ENCODE results near the gene EEIG1.
A peak's percentile ranks its signal among the peaks of the same experiment; 100 is the strongest.

Gene EEIG1

GRCh38 chr9:128011071-128011817 is 30.5 kb upstream of the EEIG1 start:
- no peaks in the 10 kb centered on the region for H3K36me3 Mint-ChIP-seq (ENCODE audit: low read depth)
- peaks cover 22% of the 10 kb centered on the region for H3K4me1 Mint-ChIP-seq
- H3K27ac Mint-ChIP-seq = peak overlapping the region in 2 of 3 experiments; percentile 4 to 47
- peaks cover 7% of the 10 kb centered on the region for H3K9me3 Mint-ChIP-seq
- H3K4me3 Mint-ChIP-seq = no peak overlapping the region
- no peak for TF ChIP-seq CTCF (IDR thresholded peaks at IDR 0.05; ENCODE audit: unreplicated experiment in 3 of 3)
- H3K27me3 Mint-ChIP-seq (ENCODE audit: low read depth) = peaks cover 9% of the 10 kb centered on the region

- Mint-ChIP-seq H3K9me3 (peaks cover 7% of the 10 kb centered on the region), H3K4me1 (peaks cover 26% of the 10 kb centered on the region), H3K4me3 (no peak overlapping the region), H3K27ac (peak overlapping the region in 1 of 3 experiments; percentile 78), H3K36me3 (ENCODE audit: low read depth) (no peaks in the 10 kb centered on the region), H3K27me3 (ENCODE audit: low read depth) (peaks cover 8% of the 10 kb centered on the region)
- TF ChIP-seq CTCF (IDR thresholded peaks at IDR 0.05; ENCODE audit: unreplicated experiment in 3 of 3) = no peak
Observed at GRCh38 chr9:128009639-128010038, 28.9 kb upstream of the EEIG1 start.

- Mint-ChIP-seq H3K4me3 (peak overlapping the region in 1 of 3 experiments; percentile 33), H3K9me3 (peaks cover 7% of the 10 kb centered on the region), H3K27ac (peak overlapping the region; percentile 72 to 84 (median 72)), H3K36me3 (ENCODE audit: low read depth) (no peaks in the 10 kb centered on the region), H3K4me1 (peaks cover 33% of the 10 kb centered on the region), H3K27me3 (ENCODE audit: low read depth) (peaks cover 4% of the 10 kb centered on the region)
- TF ChIP-seq CTCF (IDR thresholded peaks at IDR 0.05; ENCODE audit: unreplicated experiment in 3 of 3) = no peak
Observed at GRCh38 chr9:128008171-128008570, 27.4 kb upstream of the EEIG1 start.

GRCh38 chr9:128007566-128008138 is 26.9 kb upstream of the EEIG1 start:
- no peak overlapping the region for H3K4me3 Mint-ChIP-seq
- peaks cover 4% of the 10 kb centered on the region for H3K27me3 Mint-ChIP-seq (ENCODE audit: low read depth)
- H3K4me1 Mint-ChIP-seq = peaks cover 33% of the 10 kb centered on the region
- H3K36me3 Mint-ChIP-seq (ENCODE audit: low read depth) = no peaks in the 10 kb centered on the region
- H3K27ac Mint-ChIP-seq = peak overlapping the region; percentile 72 to 84 (median 72)
- TF ChIP-seq CTCF (IDR thresholded peaks at IDR 0.05; ENCODE audit: unreplicated experiment in 3 of 3) = no peak
- peaks cover 7% of the 10 kb centered on the region for H3K9me3 Mint-ChIP-seq

- H3K27ac Mint-ChIP-seq = peak overlapping the region; percentile 80 to 89 (median 88)
- no peak overlapping the region for H3K4me3 Mint-ChIP-seq
- no peaks in the 10 kb centered on the region for H3K36me3 Mint-ChIP-seq (ENCODE audit: low read depth)
- H3K27me3 Mint-ChIP-seq (ENCODE audit: low read depth) = no peaks in the 10 kb centered on the region
- peaks cover 7% of the 10 kb centered on the region for H3K9me3 Mint-ChIP-seq
- no peak for TF ChIP-seq CTCF (IDR thresholded peaks at IDR 0.05; ENCODE audit: unreplicated experiment in 3 of 3)
- peaks cover 33% of the 10 kb centered on the region for H3K4me1 Mint-ChIP-seq
Observed at GRCh38 chr9:128006332-128006996, 25.7 kb upstream of the EEIG1 start.
